Adrenal gland (tissue), 12 donors: ENCODE results near the gene TMEM243. TPM values are rescaled to one million over a fixed set of nuclear protein-coding genes. Genes with fewer than 3 reads are reported as not detected.

Experiments used
- DNase-seq, 7 donors: peaks; one replicate each; pipeline ENCODE4 v3.0.0-alpha.2; 2019 to 2020
- H3K27ac ChIP-seq, 5 donors: fragments of 200-600 bp; sonication (generic) in 4 of 5; 1 replicate in 3 of 5; 2 replicates in 2 of 5; pipeline versions ENCODE4 v1.5.1 to v1.8.0; 2016 to 2020; ENCODE audit warnings: mild to moderate bottlenecking in 1 of 5
- H3K27me3 ChIP-seq: fragments of 200-600 bp; 2 replicates; pipeline ENCODE4 v1.8.0; 2021
- H3K36me3 ChIP-seq, 2 donors: fragments of 200-600 bp; replicated peaks in 1 of 2; 1 replicate in 1 of 2; 2 replicates in 1 of 2; pipeline versions ENCODE4 v1.5.1 to v1.8.0; 2018 to 2022
- H3K4me1 ChIP-seq, 2 donors: fragments of 200-600 bp; replicated peaks in 1 of 2; 1 replicate in 1 of 2; 2 replicates in 1 of 2; pipeline versions ENCODE4 v1.5.1 to v1.8.0; 2018 to 2021
- H3K4me3 ChIP-seq, 4 donors: fragments of 200-600 bp; sonication (generic) in 3 of 4; one replicate each; pipeline ENCODE4 v1.5.1; 2016 to 2018
- H3K9me3 ChIP-seq, 3 donors: fragments of 200-600 bp; sonication (generic) in 1 of 3; replicated peaks in 1 of 3; 1 replicate in 2 of 3; 2 replicates in 1 of 3; pipeline versions ENCODE4 v1.5.1 to v1.8.0; 2016 to 2021
- CTCF ChIP-seq, 6 experiments: fragments of 450-650 bp in 4 of 6; fragments of 200-600 bp in 2 of 6; sonication (generic) in 1 of 6; IDR thresholded peaks; 1 replicate in 5 of 6; 2 replicates in 1 of 6; pipeline versions ENCODE4 v1.5.1 to v1.8.0; 2016 to 2021; ENCODE audit warnings: antibody characterized with exemption in 6 of 6, mild to moderate bottlenecking in 2 of 6, moderate library complexity in 1 of 6
- POLR2A ChIP-seq, 2 donors: fragments of 450-650 bp; IDR thresholded peaks; one replicate each; pipeline ENCODE4 v1.6.1; 2017; ENCODE audit warnings: antibody characterized with exemption in 2 of 2, mild to moderate bottlenecking in 2 of 2, moderate library complexity in 1 of 2
- WGBS, 4 donors: extraction: QIAGEN DNeasy Blood & Tissue Kit in 2 of 4; methylation state at CpG; one replicate each; pipeline versions ENCODE4 v1.1.5 to v1.1.7; 2013 to 2017; 5-methylcytosine and 5-hydroxymethylcytosine counted together
- intact Hi-C, 2 donors: fragments of 100-400 bp; cut with DNase I; formaldehyde crosslinking; loops; one replicate each; pipeline versions ENCODE4 v1.14.1 to v1.15.0; 2022 to 2023
- polyA plus RNA-seq, 3 donors: library from polyadenylated mRNA; stranded (reverse); fragments of 200-250 nt in 2 of 3; fragments of 350-450 nt in 1 of 3; fragmentation: Illumina TruSeq in 1 of 3; extraction: RNeasy Lipid Tissue Mini Kit (QIAGEN cat#74804) in 1 of 3; gene quantifications; one replicate each; pipeline ENCODE4 v1.2.3, GENCODE V29; 2013 to 2014
- total RNA-seq, 9 donors: library from RNA; depleted of rRNA in 4 of 9; stranded (reverse); fragments of >200 nt in 4 of 9; fragments of 120-200 nt in 1 of 9; fragmentation: NEBNext Ultra II Directional in 1 of 9; extraction: Animal tissue kit (Norgen Biotek cat#: 25700) in 1 of 9; gene quantifications; one replicate each; pipeline versions ENCODE4 v1.1.0 to v1.2.4, GENCODE V29; 2013 to 2023
- donor health status: healthy with polysubstance abuse.
- donor health status: Bipolar disorder and iron deficiency.
- donor health status: DM: yes; HTN: yes; CAD: no.
- donor health status: DM: no; HTN: no; CAD: no.
- donor health status: DM: no; HTN: no; CAD: no.
- donor health status: DM: yes; HTN: yes; CAD: no.

Gene TMEM243
- total and polyA plus RNA-seq, 12 donors = 13.7 to 63.4 (median 20.8) TPM

- no peak for TF ChIP-seq POLR2A (IDR thresholded peaks at IDR 0.05)
- TF ChIP-seq CTCF (IDR thresholded peaks at IDR 0.05) = no peak
- intact Hi-C loops = no loop called here
- Histone ChIP-seq H3K4me1 (no peaks in the 10 kb centered on the region), H3K36me3 (peaks cover 0 to 55% of the 10 kb centered on the region in 2 donors), H3K9me3 (no peaks in the 10 kb centered on the region), H3K27me3 (no peaks in the 10 kb centered on the region), H3K4me3 (no peak overlapping the region), H3K27ac (no peak overlapping the region)
- DNase-seq = no peak
- 94 to 98% (median 97%) methylated on average over 3 of the region's 3 CpGs for WGBS, 4 donors
These were observed 40.4 kb downstream of the TMEM243 start for GRCh38 chr7:87179180-87179579.

- 94 to 97% (median 96%) methylated on average over 4 of the region's 4 CpGs for WGBS, 4 donors
- Histone ChIP-seq H3K9me3 (no peaks in the 10 kb centered on the region), H3K36me3 (peaks cover 0 to 53% of the 10 kb centered on the region in 2 donors), H3K27me3 (no peaks in the 10 kb centered on the region), H3K4me1 (no peaks in the 10 kb centered on the region), H3K4me3 (no peak overlapping the region), H3K27ac (no peak overlapping the region)
- no peak for TF ChIP-seq POLR2A (IDR thresholded peaks at IDR 0.05)
- intact Hi-C loops = no loop called here
- DNase-seq = no peak
These were observed 41.2 kb downstream of the TMEM243 start for GRCh38 chr7:87178320-87178719.

GRCh38 chr7:87173471-87173870 lies 46.1 kb downstream of the TMEM243 start:
- peaks cover 0 to 78% of the 10 kb centered on the region in 2 donors for H3K36me3 ChIP-seq

GRCh38 chr7:87171282-87171934 lies 48.1 kb downstream of the TMEM243 start:
- intact Hi-C loops = no loop called here
- Histone ChIP-seq H3K36me3 (peaks cover 0 to 94% of the 10 kb centered on the region in 2 donors), H3K9me3 (no peaks in the 10 kb centered on the region), H3K4me3 (no peak overlapping the region), H3K4me1 (no peaks in the 10 kb centered on the region), H3K27ac (no peak overlapping the region), H3K27me3 (no peaks in the 10 kb centered on the region)
- DNase-seq = no peak
- TF ChIP-seq POLR2A (IDR thresholded peaks at IDR 0.05) (no peak), CTCF (IDR thresholded peaks at IDR 0.05) (no peak)

More at GRCh38 chr7:87173471-87173870, 46.1 kb downstream of the TMEM243 start:
- Histone ChIP-seq H3K27ac (no peak overlapping the region), H3K4me3 (no peak overlapping the region), H3K27me3 (no peaks in the 10 kb centered on the region), H3K9me3 (no peaks in the 10 kb centered on the region), H3K4me1 (no peaks in the 10 kb centered on the region)
- DNase-seq = no peak
- intact Hi-C loops = no loop called here
- TF ChIP-seq POLR2A (IDR thresholded peaks at IDR 0.05) = no peak
- no peak for TF ChIP-seq CTCF (IDR thresholded peaks at IDR 0.05)
- 60 to 92% (median 68%) methylated on average over 1 of the region's 1 CpG for WGBS, 4 donors

GRCh38 chr7:87170828-87171227 lies 48.7 kb downstream of the TMEM243 start:
- Histone ChIP-seq H3K27ac (no peak overlapping the region), H3K36me3 (peaks cover 0 to 94% of the 10 kb centered on the region in 2 donors), H3K4me1 (no peaks in the 10 kb centered on the region), H3K4me3 (no peak overlapping the region), H3K27me3 (no peaks in the 10 kb centered on the region), H3K9me3 (no peaks in the 10 kb centered on the region)
- no peak for DNase-seq
- TF ChIP-seq POLR2A (IDR thresholded peaks at IDR 0.05) (no peak), CTCF (IDR thresholded peaks at IDR 0.05) (no peak)
- WGBS, 4 donors = 88 to 97% (median 93%) methylated on average over 3 of the region's 3 CpGs
- intact Hi-C loops = no loop called here
